DOHH2 (cell line): ENCODE data around the gene NUDT14.

Source experiments
- CTCF ChIP-seq: fragments of 200-600 bp; sonication (generic); IDR thresholded peaks from one replicate; pipeline ENCODE4 v1.5.1; 2014; ENCODE audit warnings: antibody characterized with exemption, mild to moderate bottlenecking, low read depth, low read length; ENCODE audit not compliant: poor library complexity, severe bottlenecking
- EZH2phosphoT487 ChIP-seq: fragments of 200-600 bp; sonication (generic); IDR thresholded peaks from 2 replicates; pipeline ENCODE4 v1.6.1; 2017; ENCODE audit warnings: borderline replicate concordance, mild to moderate bottlenecking, antibody characterized with exemption, low read length, moderate library complexity, mixed read lengths

- TF ChIP-seq EZH2phosphoT487 (no peak), CTCF (no peak)
These were observed 36.7 kb upstream of the NUDT14 start for GRCh38 chr14:105217774-105218173.
